OCI-LY7 (cell line): ENCODE measurements around the gene NPLOC4.

Source experiments
- CTCF ChIP-seq: fragments of 200-600 bp; sonication (generic); conservative IDR thresholded peaks from 2 replicates; pipeline ENCODE4 v1.5.1; 2014; ENCODE audit warnings: mild to moderate bottlenecking, antibody characterized with exemption, low read length, moderate library complexity, mixed read lengths
- EZH2phosphoT487 ChIP-seq: fragments of 200-600 bp; sonication (generic); IDR thresholded peaks from 2 replicates; pipeline ENCODE4 v1.6.1; 2018; ENCODE audit warnings: low read depth, borderline replicate concordance, mild to moderate bottlenecking, mixed run types, antibody characterized with exemption, low read length, moderate library complexity, mixed read lengths

DNA sequence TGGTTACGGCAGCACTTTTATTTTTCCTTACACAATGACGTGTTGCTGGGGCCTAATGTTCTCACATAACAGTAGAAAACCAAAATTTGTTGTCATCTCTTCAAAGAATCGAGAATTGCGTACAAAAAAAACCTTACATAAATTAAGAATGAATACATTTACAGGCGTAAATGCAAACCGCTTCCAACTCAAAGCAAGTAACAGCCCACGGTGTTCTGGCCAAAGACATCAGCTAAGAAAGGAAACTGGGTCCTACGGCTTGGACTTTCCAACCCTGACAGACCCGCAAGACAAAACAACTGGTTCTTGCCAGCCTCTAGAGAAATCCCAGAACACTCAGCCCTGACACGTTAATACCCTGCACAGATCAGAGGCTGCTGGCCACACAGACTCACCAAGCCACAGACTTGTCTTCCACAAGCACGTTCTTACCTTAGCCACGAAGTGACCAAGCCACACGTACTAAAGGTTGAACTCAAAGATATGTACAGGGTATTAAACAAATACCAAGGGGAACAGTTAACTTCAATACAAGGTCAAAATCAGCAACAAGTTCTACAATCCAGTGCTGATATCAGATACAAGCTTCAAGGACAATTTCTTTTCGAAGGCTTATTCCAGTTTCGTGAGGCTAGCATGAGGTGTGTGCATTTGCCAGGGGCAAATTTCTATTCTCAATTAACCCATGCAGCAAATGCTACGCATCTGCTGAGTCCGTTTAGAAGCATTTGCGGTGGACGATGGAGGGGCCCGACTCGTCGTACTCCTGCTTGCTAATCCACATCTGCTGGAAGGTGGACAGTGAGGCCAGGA is 126.7 kb downstream of the NPLOC4 start:
- TF ChIP-seq CTCF: no peak
- no peak for TF ChIP-seq EZH2phosphoT487
